GM06990 (cell line): ENCODE results near the gene STK24.

Experiments
- DNase-seq: peaks from one replicate; pipeline ENCODE4 v3.0.0-alpha.2; 2011; ENCODE audit not compliant: insufficient read length; ENCODE audit errors: extremely low read depth
- H3K27me3 ChIP-seq: replicated peaks from 2 replicates; pipeline ENCODE4 v1.6.0; 2011; ENCODE audit warnings: low read length; ENCODE audit not compliant: control insufficient read depth, insufficient read depth
- H3K36me3 ChIP-seq: 2 replicates; pipeline ENCODE4 v1.5.1; 2011; ENCODE audit warnings: low read length; ENCODE audit not compliant: control insufficient read depth, insufficient read depth
- H3K4me3 ChIP-seq: replicated peaks from 2 replicates; pipeline ENCODE4 v1.5.1; 2011; ENCODE audit warnings: low read depth, mild to moderate bottlenecking, control low read depth, low read length
- CTCF ChIP-seq: IDR thresholded peaks from 2 replicates; pipeline ENCODE4 v1.5.1; 2011; ENCODE audit warnings: low read length, control low read depth, mild to moderate bottlenecking, inconsistent platforms; ENCODE audit not compliant: insufficient read depth, poor library complexity, severe bottlenecking

The STK24 gene

GRCh38 chr13:98443800-98444325 is 133.0 kb downstream of the STK24 start:
- DNase-seq = no peak
- no peaks in the 10 kb centered on the region for H3K27me3 ChIP-seq
- TF ChIP-seq CTCF = no peak
- peaks cover 7% of the 10 kb centered on the region for H3K36me3 ChIP-seq
- no peak overlapping the region for H3K4me3 ChIP-seq

GRCh38 chr13:98443329-98443728 is 133.6 kb downstream of the STK24 start:
- DNase-seq = no peak
- H3K36me3 ChIP-seq = peaks cover 5% of the 10 kb centered on the region
- H3K27me3 ChIP-seq = no peaks in the 10 kb centered on the region
- H3K4me3 ChIP-seq = no peak overlapping the region
- TF ChIP-seq CTCF = no peak

GRCh38 chr13:98442391-98443230 is 134.3 kb downstream of the STK24 start:
- DNase-seq = no peak
- no peaks in the 10 kb centered on the region for H3K27me3 ChIP-seq
- H3K36me3 ChIP-seq = no peaks in the 10 kb centered on the region; the same call in none of the 2 replicates
- H3K4me3 ChIP-seq = no peak overlapping the region
- TF ChIP-seq CTCF = no peak

GRCh38 chr13:98441056-98441676 is 135.7 kb downstream of the STK24 start:
- no peak for DNase-seq
- H3K36me3 ChIP-seq = no peaks in the 10 kb centered on the region
- H3K27me3 ChIP-seq = no peaks in the 10 kb centered on the region
- TF ChIP-seq CTCF = no peak
- H3K4me3 ChIP-seq = no peak overlapping the region

GRCh38 chr13:98440390-98441055 is 136.4 kb downstream of the STK24 start:
- Histone ChIP-seq H3K27me3 (no peaks in the 10 kb centered on the region), H3K36me3 (no peaks in the 10 kb centered on the region), H3K4me3 (no peak overlapping the region)
- no peak for TF ChIP-seq CTCF
- DNase-seq = no peak
